Large intestine (tissue), 3 donors: Measurements from ENCODE around the gene SLC19A1. TPM values are rescaled to one million over a fixed set of nuclear protein-coding genes. Genes with fewer than 3 reads are reported as not detected.

Source experiments
- DNase-seq, 2 donors: peaks; one replicate each; pipeline versions ENCODE4 v3.0.0 to v3.0.0-alpha.2; 2013
- H3K27ac ChIP-seq: one replicate; pipeline ENCODE4 v1.5.1; 2013; ENCODE audit warnings: low read length
- H3K27me3 ChIP-seq: 2 replicates; pipeline ENCODE4 v1.6.1; 2013; ENCODE audit warnings: low read length; ENCODE audit not compliant: control insufficient read depth, insufficient read depth
- H3K36me3 ChIP-seq: 2 replicates; pipeline ENCODE4 v1.6.1; 2013; ENCODE audit warnings: low read length; ENCODE audit not compliant: control insufficient read depth, insufficient read depth
- H3K4me1 ChIP-seq: one replicate; pipeline ENCODE4 v1.6.1; 2013; ENCODE audit warnings: low read length; ENCODE audit not compliant: control insufficient read depth, insufficient read depth
- H3K4me3 ChIP-seq: one replicate; pipeline ENCODE4 v1.5.1; 2013; ENCODE audit warnings: low read length
- H3K9me3 ChIP-seq: one replicate; pipeline ENCODE4 v1.6.1; 2013; ENCODE audit warnings: mild to moderate bottlenecking, low read depth, low read length, moderate library complexity; ENCODE audit not compliant: control insufficient read depth
- WGBS: methylation state at CpG from one replicate; pipeline ENCODE4 v1.1.5; 2013; ENCODE audit warnings: low lambda C conversion rate; ENCODE audit not compliant: insufficient coverage; 5-methylcytosine and 5-hydroxymethylcytosine counted together
- polyA plus RNA-seq: library from polyadenylated mRNA; unstranded; fragments of 120-200 nt; gene quantifications from one replicate; pipeline ENCODE4 v1.2.1, GENCODE V29; 2013

SLC19A1 gene
- polyA plus RNA-seq, 1 donor = 22.1 TPM

GRCh38 chr21:45479691-45480675, 62.3 kb downstream of the SLC19A1 start:
- Histone ChIP-seq H3K4me3 (no peak overlapping the region), H3K27ac (no peak overlapping the region), H3K9me3 (peaks cover 5% of the 10 kb centered on the region), H3K27me3 (no peaks in the 10 kb centered on the region), H3K36me3 (peaks cover 2% of the 10 kb centered on the region), H3K4me1 (peaks cover 3% of the 10 kb centered on the region)
- DNase-seq = no peak
- WGBS = no CpG with 5 or more reads among the region's 37 CpGs

- Histone ChIP-seq H3K27me3 (no peaks in the 10 kb centered on the region), H3K4me3 (no peak overlapping the region), H3K36me3 (peaks cover 2% of the 10 kb centered on the region), H3K9me3 (peaks cover 13% of the 10 kb centered on the region), H3K4me1 (peaks cover 3% of the 10 kb centered on the region), H3K27ac (no peak overlapping the region)
- DNase-seq = no peak
- no CpG with 5 or more reads among the region's 31 CpGs for WGBS
Observed at GRCh38 chr21:45478816-45479669, 63.2 kb downstream of the SLC19A1 start.

- Histone ChIP-seq H3K4me3 (peak overlapping the region; percentile 28), H3K4me1 (peaks cover 3% of the 10 kb centered on the region), H3K36me3 (peaks cover 2% of the 10 kb centered on the region), H3K27me3 (no peaks in the 10 kb centered on the region), H3K9me3 (peaks cover 13% of the 10 kb centered on the region), H3K27ac (no peak overlapping the region)
- WGBS = no CpG with 5 or more reads among the region's 32 CpGs
- peak; percentile 61 to 62 for DNase-seq
Observed at GRCh38 chr21:45478115-45478801, 64.0 kb downstream of the SLC19A1 start.

GRCh38 chr21:45477176-45478114, 64.8 kb downstream of the SLC19A1 start:
- Histone ChIP-seq H3K27me3 (no peaks in the 10 kb centered on the region), H3K4me1 (peaks cover 6% of the 10 kb centered on the region), H3K4me3 (no peak overlapping the region), H3K36me3 (no peaks in the 10 kb centered on the region), H3K9me3 (peaks cover 16% of the 10 kb centered on the region), H3K27ac (no peak overlapping the region)
- WGBS = no CpG with 5 or more reads among the region's 44 CpGs
- no peak for DNase-seq

- Histone ChIP-seq H3K9me3 (peaks cover 16% of the 10 kb centered on the region), H3K4me1 (peaks cover 14% of the 10 kb centered on the region), H3K4me3 (no peak overlapping the region), H3K36me3 (no peaks in the 10 kb centered on the region), H3K27me3 (no peaks in the 10 kb centered on the region), H3K27ac (no peak overlapping the region)
- no peak for DNase-seq
- WGBS = no CpG with 5 or more reads among the region's 6 CpGs
Observed at GRCh38 chr21:45476582-45476981, 65.7 kb downstream of the SLC19A1 start.

GRCh38 chr21:45475797-45476570, 66.3 kb downstream of the SLC19A1 start:
- H3K27ac ChIP-seq = no peak overlapping the region
- H3K4me3 ChIP-seq = no peak overlapping the region
- no peaks in the 10 kb centered on the region for H3K36me3 ChIP-seq
- peaks cover 16% of the 10 kb centered on the region for H3K9me3 ChIP-seq
- 93% methylated on average over 3 of the region's 53 CpGs for WGBS
- H3K27me3 ChIP-seq = no peaks in the 10 kb centered on the region
- H3K4me1 ChIP-seq = peaks cover 20% of the 10 kb centered on the region
- DNase-seq = no peak

GRCh38 chr21:45475004-45475685, 67.1 kb downstream of the SLC19A1 start:
- WGBS = no CpG with 5 or more reads among the region's 43 CpGs
- Histone ChIP-seq H3K27ac (no peak overlapping the region), H3K27me3 (no peaks in the 10 kb centered on the region), H3K4me1 (peaks cover 28% of the 10 kb centered on the region), H3K4me3 (no peak overlapping the region), H3K9me3 (peaks cover 16% of the 10 kb centered on the region), H3K36me3 (no peaks in the 10 kb centered on the region)
- no peak for DNase-seq

- Histone ChIP-seq H3K27me3 (no peaks in the 10 kb centered on the region), H3K9me3 (peaks cover 16% of the 10 kb centered on the region), H3K27ac (no peak overlapping the region), H3K36me3 (no peaks in the 10 kb centered on the region), H3K4me3 (no peak overlapping the region), H3K4me1 (peaks cover 35% of the 10 kb centered on the region)
- DNase-seq = no peak
- WGBS = no CpG with 5 or more reads among the region's 18 CpGs
Observed at GRCh38 chr21:45474323-45474950, 67.8 kb downstream of the SLC19A1 start.
